EH (cell line): Measurements from ENCODE around the gene RMND5B.
"Not testable (repeated sequence)": the region's sequence is repeated elsewhere in the genome, so short reads cannot be mapped to it uniquely, and the experiment has no call there.

Experiments used
- DNase-seq: peaks from one replicate; pipeline ENCODE4 v3.0.0-alpha.2; 2015; ENCODE audit warnings: low read depth

RMND5B gene

DNA sequence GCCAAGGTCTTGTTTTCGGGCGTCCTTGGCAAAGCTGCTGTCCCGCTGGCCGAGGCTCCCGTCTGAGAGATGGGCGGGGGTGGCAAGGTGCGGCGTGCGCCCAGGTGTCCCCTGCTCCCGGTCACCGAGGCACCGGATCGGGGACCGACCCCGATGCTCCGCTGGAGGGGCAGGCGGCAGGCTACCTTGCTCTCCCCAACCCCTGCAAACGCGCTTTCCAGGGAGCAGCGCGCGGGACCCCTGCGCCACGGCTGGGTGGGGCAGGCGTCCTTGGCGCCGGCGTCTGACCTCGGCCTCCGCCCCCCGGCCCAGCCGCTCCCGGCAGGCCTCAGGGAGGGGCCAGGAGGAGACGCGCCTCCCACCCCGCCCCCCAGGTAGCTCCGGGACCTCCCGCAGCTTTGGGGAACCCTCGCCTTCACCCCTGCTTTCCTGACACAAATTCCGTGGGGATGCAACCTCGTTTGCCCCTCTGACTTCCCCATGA is 16.9 kb upstream of the RMND5B start:
- no peak for DNase-seq

DNA sequence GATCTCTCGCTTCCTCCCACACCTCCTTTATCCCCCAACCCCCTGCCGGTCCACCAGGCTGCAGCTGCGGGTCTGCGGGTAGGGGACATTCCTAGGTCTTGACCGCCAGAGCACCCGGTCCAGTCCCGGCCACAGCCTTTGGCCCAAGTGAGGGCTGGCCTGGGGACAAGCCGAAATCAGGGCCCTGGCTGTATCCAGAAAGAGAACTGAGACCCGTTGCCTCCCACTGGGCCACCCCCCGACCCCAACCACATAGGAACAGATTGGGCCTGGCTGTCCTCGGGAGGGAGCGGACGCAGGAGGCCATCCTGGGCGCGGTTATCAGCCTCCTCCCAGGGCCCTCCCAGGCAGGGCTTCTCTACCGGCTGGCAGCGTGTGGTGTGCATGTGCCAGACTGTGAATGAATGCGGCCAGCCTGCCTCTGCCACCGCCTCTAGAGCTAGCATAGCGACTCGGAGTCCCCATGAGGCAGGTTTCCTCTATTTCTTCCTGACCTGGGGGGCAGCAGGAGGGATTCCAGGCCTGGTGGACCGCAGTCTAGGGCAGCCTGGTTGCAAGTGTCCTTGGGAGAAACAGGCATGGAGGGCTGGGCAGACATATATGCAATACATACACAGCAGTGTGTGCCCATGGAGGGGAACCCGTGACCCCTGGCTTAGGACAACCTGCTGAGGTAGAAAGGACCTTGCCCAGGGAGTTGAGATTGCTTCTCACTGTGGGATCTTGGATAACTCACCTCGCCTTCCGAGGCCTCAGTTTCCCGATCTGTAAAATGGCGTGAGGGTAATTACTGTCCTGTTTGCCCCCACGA is 16.3 kb upstream of the RMND5B start:
- DNase-seq, result no peak

DNA sequence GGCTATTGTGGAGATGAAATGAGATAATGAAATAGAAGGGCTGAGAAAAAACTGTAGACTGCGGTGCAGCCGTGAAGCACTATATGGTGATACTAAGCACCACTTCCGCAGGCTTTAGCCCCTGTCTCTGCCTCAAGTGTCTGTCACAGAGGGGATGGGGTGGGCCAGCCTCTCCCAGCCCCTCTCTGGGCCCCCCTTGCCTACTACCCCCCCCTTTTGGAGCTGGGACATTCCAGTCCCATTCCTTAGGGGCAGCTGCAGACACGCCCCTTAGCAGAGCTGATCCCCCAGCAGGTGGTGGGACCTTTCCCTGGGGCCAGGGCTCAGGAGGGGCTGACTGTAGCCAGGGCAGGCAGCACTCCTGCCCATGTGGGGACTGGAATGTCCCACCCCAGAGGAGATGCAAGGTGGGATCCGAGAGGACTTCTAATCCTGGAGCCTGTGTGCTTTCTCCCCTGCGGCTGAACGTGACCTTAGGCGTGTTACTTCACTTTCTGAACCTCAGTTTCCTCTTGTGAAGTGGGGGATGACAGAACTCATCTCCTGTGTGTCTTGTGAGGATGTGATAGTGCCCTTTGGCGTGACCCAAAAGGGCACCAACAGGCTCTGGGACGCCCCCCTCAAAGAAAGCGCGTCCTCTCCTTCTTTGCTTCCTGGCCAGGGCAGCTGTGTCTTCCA is 15.5 kb upstream of the RMND5B start:
- DNase-seq, result no peak

DNA sequence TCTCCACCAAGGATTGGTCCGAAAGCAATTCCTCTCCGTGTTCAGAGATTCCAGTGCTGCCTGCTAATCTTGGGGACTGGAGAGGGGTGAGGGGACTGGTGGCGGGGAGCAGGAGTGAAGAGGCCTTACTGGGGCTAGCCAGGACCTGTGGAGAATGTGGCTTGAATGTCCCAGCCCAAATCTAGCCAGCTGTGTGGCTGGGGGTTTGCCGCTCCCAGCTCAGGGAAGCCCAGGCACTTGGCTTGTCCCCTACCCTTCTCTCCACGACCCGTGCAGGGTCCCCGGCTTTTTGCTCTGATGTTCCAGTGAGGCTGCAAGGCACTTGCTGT is 15.0 kb upstream of the RMND5B start:
- no peak for DNase-seq

DNA sequence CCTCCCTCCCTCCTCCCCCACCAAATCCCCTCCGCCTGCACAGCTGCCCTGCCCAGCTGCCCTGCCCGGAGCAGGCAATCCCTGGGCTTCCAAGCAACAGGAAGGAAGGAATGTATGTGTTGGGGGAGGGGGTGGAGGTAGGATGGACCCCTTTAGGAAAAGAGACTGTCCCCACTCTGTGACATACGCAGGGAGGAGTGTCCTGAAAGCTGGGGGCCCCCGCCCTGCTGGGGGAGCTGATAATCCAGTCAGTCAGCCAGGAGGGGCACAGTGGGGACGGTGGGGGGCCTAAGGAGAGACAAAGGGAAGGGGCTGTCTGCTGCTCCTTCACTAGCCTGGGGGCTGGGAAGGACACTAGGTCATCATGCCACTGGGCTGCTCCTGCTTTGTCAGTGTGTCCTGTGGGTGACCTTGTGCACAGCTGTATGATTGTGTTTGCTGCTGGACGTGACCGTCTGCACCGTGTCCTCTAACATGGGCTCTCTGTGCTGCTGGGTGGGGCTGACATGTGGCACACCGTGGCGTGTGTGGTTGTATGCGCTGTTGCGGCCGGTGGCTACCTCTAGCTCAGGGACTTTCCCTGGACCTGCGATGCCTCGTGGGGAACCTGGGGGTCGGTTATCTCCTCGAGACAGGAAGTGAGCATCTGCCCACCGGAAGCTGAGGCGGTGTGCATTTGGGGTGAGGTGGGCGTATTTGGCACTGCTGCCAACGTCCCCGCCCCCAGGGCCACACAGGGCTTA is 14.5 kb upstream of the RMND5B start:
- no peak for DNase-seq

DNA sequence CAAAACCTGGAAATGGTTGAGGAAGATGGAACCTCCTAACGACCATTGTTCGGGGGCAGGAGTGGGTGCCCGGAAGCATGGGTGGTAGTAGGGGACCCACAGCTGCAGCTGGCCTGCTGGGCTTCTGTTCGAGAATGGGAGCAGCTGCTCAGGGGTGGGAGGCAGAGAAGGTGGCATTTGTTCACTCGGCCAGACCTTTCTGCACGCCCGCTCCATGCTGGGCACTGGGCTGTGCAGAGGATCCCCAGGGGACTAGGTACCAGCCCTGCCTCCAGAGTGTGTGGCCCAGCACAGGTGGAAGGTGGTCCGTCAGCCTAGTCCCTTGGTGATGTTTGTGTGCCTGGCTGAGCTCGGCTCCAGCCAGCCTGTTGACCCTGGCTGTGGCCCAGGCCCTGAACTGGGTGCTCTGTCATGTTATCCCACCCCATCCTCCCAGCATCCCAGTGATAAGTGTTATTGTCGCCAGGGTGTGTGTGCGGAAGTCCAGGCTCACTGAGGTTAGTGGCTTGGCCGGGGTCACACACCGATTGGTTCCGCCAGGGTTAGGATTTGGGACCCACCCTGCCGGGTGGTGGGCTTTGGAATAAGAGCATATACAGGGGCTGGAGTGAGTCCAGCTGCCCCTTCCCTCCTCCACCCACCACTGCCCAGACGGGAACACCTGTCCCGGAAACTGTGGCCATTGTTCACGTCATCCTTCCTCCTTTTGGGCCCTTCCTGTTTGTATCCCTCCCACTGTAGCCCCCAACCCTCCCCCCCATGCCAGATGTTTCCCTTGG is 12.7 kb upstream of the RMND5B start:
- no peak for DNase-seq

DNA sequence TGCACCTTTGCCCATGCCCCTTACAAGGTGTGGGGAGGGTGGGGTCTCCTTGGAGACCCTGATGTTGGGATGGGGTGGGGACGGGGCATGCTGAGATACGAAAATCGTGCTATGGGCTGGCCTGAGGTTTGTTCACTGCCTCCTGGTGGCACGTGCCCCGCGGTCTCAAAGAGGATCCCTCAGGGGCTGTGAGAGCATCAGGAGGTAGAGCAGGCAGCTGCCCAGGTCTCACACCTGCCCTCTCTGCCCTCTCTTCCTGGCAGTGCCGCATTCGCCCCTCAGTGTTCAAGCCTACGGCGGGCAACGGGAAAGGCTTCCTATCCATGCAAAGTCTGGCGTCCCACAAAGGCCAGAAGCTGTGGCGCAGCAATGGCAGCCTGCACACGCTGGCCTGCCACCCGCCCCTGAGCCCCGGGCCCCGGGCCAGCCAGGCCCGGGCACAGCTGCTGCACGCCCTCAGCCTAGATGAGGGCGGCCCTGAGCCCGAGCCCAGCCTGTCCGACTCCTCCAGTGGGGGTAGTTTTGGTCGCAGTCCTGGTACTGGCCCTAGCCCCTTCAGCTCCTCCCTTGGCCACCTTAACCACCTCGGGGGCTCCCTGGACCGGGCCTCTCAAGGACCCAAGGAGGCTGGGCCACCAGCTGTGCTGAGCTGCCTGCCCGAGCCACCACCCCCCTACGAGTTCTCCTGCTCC is 10.8 kb upstream of the RMND5B start:
- DNase-seq, result no peak

DNA sequence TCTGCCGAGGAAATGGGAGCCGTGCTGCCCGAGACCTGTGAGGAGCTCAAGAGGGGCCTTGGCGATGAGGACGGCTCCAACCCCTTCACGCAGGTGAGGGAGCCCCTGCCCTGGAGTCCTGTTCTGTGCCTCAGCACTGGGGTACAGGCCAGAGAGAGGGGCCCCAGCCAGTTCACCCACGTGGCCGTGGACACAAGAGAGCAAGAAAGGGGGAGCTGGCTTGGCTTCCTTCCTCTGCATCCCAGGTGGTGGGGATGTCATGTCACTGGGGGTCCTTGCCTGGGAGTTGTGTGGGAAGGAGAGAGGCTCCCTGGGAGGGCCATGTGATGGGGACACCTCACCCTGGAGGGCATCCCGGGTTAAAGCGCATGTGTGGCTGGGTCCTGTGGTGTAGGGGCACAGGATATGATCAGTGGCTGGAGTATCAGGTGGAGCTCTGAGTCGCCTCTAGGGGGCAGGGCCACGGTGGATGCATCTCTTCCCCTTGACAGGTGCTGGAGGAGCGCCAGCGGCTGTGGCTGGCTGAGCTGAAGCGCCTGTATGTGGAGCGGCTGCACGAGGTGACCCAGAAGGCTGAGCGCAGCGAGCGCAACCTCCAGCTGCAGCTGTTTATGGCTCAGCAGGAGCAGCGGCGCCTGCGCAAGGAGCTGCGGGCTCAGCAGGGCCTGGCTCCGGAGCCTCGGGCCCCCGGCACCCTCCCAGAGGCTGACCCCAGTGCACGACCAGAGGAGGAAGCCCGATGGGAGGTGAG is 10.0 kb upstream of the RMND5B start:
- peak; percentile 29 for DNase-seq

DNA sequence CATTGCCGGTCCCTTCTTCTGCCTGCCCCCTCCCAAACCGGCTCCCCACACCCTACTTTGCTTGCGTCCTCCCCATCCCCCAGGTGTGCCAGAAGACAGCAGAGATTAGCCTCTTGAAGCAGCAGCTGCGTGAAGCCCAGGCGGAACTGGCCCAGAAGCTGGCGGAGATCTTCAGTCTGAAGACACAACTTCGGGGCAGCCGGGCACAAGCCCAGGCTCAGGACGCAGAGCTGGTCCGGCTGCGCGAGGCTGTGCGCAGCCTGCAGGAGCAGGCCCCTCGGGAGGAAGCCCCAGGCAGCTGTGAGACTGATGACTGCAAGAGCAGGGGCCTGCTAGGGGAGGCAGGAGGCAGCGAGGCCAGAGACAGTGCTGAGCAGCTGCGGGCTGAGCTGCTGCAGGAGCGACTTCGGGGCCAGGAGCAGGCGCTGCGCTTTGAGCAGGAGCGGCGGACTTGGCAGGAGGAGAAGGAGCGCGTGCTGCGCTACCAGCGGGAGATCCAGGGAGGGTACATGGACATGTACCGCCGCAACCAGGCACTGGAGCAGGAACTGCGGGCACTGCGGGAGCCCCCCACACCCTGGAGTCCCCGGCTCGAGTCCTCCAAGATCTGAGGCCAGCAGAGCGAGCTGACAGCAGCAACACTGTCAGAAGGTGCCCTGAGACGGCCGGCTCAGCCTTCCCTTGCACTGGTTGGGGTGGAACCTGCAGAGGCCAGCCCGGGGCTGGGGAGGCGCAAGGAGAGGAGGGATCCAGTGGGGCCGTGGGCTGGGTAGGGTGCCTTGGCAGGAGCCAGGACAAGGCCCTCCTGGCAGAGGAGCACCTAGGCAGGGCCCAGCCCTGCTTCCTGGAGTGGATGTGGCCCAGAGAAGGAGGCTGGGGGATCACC is 9.2 kb upstream of the RMND5B start:
- no peak for DNase-seq

DNA sequence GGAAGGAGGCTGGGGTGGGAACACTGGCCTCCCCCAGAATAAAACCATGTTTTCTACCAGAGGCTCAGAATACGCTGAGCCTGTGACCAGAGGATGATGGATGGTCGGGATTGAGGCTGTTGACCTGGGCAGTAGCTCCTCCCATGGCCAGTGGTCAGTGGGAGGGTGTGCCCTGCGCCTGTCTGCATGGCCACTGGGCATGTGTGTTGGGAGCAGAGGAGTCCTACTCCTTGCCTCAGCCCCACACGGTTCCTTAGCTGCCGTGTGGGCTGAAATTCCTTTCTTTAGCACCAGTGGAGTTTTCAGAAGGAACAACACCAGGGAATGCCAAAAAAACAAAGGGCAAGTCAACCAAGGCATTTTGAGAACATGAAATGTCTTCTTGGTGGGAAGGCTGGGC is 8.5 kb upstream of the RMND5B start:
- DNase-seq, result no peak

DNA sequence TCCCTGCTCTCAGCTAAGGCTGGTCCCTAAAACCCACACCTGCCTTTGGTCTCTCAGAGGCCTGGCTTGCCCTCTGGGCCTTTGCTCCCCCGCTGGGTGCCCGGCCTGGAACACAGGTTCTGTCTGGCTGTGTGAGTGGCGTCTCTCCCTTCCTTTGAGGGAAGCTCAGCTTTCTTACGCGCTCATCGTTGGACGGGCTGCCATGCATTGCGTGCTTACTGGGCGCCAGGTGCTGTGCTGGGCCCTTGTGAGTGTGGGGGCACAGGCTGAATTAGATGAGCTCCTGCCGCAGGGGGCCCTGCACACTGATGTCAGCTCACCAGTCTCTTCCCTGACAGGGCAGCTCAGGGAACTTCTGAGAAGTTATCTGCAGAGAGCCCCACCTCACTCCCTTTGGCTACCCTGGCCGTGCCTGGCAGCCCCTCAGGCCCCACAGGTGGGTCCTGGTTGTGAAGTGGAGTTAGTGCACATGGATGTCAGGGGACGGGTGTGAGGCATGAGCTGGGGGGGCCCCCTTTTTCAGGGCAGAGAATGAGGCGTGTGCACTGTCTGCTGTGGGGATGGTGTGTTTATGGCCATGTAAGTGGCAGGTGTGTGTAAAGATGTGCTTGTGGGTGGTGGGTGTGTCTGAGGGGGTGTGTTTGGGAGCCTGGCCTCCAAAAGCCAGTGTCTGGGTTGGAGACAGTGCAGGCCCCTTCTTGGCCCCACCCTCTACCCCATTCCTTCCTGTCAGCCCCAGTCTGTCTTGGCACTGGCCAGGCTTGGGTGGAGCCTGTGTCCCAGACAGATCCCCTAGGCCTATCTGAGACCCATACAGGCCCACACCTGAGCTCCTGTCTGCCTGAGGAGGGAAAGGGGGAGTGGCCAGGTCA is 7.5 kb upstream of the RMND5B start:
- no peak for DNase-seq

DNA sequence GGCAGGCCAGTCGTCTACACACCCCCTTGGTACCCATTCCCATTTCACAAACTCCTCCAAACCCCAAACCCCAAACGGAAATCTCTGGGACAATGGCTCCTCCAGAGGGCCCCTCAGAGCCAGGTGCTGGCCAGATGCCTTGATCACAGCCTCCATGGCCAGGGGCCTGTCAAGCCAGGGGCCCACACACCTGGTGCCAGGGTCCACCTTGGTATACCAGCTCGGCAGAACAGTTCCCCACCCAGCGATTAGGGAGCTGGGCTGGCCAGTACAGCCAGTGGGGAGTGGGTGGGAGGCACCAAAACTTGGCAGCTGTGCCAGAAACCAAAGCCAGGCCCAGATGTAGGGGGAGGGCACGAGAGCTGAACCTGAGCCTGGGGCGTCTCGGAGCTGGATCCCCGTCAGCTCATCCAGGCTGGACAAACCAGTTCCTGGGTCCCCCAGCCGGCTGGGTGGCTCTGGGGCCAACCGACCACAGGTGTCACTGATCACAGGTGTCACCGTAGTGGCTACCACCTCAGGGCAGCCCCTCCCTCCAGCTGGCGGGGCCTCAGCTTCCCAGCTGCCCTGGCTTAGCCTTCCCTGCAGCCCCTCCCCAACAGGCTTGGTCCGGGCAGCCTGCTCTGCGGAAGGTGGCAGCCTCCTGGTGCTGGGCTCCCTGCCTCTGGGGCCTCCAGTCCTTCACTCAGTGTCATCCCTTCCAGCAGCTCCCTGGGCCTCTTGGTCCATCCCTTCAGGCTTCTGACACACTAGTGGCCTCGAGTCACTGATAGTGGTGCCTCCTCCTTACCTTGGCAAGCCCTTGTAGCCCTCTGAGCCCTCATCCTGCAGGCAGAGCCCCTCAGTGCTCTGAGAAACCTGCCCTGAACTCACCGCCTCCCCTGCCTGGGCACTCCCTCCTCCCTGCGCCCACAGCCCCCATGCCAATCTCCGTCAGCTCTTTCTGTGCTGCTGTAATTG is 6.6 kb upstream of the RMND5B start:
- DNase-seq, result no peak

DNA sequence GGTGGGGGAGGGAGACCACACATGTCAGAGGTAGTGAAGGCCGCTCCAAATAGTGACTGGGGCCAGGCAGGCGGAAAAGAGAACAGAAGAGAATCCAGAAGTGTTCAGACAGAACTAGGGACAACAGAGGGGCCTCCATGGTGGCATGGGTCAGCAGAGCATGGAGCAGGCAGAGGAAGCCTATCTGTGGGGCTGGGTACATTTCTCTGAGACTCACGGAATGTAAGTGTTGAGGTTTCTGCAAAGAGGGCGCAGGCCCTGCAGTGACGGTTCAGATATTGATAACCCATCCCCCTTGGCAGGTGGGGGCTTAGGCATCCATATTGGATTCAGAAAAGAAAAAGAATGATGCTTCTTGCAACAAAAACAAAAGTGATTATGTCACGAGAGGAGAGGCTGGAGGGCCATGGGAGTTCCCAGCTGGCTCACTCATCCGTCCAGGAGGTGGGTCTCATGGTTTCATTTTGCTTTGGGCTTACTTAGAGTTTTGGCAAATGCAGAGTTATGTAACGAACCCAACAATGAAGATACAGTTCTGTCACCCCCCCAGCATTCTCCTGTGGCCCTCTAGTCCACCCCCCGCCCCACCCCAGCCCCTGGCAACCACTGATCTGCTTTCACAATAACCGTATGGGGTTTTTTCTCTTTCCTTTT is 5.4 kb upstream of the RMND5B start:
- DNase-seq, result no peak

DNA sequence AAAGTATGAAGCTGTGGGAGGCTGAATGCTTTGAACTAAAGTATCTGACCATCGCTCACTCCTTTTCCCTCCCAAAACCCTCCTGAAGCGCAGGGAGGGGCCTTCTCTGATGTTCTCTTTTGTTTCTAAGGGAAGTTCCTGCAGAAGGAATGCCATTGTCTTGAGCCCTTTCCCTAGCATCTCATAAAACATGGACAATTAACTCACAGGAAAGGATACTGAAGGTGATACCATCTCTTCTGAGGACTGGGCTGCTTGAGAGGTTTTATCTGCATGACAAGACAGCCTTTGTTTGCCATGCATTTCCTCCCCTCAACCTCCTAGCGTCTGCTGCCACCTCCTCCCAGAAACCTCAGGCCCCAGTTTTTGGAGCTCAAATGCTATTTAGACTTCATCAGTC is 4.3 kb upstream of the RMND5B start:
- no peak for DNase-seq

DNA sequence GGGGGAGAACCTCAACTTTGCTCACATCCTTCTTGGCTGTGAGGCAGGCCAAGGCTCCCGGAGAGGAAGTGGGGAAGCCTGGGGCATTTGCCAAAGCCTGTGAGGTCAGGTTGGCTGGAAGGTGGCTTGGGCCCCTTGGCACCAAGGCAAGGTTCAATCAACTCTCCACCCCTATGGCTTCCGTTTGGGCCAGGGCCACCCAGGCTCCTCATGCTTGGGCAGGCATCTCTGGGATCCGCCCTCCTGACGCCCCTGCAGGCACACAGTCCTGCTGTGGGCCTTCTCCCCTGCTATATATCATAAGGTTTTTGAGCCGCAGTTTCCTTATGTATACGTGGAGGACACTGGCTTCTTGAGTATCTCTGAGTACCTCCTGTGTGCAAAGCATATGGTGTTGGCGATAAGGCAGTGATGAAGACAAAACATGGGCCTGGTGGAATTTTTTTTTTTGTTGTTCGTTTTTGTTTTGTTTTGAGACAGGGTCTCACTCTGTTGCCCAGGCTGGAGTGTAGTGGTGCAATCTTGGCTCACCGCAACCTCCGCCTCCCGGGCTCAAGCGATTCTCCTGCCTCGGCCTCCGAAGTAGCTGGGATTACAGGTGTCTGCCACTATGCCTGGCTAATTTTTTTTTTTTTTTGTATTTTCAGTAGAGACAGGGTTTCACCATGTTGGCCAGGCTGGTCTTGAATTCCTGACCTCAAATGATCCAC is 3.4 kb upstream of the RMND5B start:
- not testable (repeated sequence) for DNase-seq

DNA sequence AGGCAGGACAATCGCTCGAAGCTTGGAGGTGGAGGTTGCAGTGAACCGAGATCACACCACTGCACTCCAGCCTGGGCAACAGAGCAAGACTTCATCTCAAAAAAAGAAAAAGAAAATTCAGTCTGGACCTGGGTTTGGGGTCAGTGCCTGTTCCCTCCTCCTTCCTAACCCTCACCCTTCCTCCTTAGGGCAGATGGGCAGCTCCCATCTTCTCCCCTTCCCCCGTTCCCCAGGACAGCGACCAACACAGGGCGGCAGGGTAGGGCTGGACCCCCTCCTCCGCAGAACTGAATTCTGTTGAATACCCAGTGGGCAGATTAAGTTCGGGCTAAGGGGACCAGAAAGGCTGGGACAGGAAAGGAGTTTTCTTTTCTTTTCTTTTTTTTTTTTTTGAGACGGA is 1.5 kb upstream of the RMND5B start:
- DNase-seq, result no peak

DNA sequence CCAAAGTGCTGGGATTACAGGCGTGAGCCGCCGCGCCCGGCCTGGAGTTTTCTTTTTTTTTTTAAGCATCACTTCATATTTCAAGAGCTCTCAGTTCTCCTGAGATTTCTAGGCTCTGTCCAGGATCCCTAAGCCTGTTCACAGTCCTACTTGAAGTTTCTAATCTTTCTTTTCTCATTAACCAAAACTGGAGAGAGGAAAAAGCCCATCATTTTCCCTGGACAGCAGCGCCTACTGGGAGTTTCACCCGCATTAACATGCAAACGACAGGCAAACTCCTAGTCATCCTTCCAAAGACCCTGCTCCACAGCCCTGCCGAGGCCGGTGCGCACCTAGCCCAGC is 609 bp upstream of the RMND5B start:
- DNase-seq, result not testable (repeated sequence)
